Mesothelial cell of epicardium (in vitro differentiated cells): Measurements from ENCODE around the gene ATXN1. TPM values are rescaled to one million over a fixed set of nuclear protein-coding genes. Genes with fewer than 3 reads are reported as not detected.

ENCODE experiments used
- DNase-seq, 2 experiments: peaks; one replicate each; pipeline ENCODE4 v3.0.0; 2021; ENCODE audit warnings: low spot score in 2 of 2; ENCODE audit not compliant: unreplicated experiment in 2 of 2
- H3K27ac Mint-ChIP-seq: 2 replicates; pipeline ENCODE4 v1.8.0; 2021; ENCODE audit warnings: mixed read lengths
- H3K27me3 Mint-ChIP-seq: 2 replicates; pipeline ENCODE4 v1.8.0; 2021; ENCODE audit warnings: low read depth, mixed read lengths
- H3K36me3 Mint-ChIP-seq: 2 replicates; pipeline ENCODE4 v1.8.0; 2021; ENCODE audit warnings: mixed read lengths
- H3K4me1 Mint-ChIP-seq: 2 replicates; pipeline ENCODE4 v1.8.0; 2021; ENCODE audit warnings: mixed read lengths
- H3K4me3 Mint-ChIP-seq: 2 replicates; pipeline ENCODE4 v1.8.0; 2021; ENCODE audit warnings: mild to moderate bottlenecking, moderate library complexity, mixed read lengths
- H3K9me3 Mint-ChIP-seq: 2 replicates; pipeline ENCODE4 v1.8.0; 2021; ENCODE audit warnings: mixed read lengths
- CTCF ChIP-seq: fragments of 200-600 bp; sonication (generic); IDR thresholded peaks from one replicate; pipeline ENCODE4 v1.5.0; 2021; ENCODE audit warnings: antibody characterized with exemption; ENCODE audit not compliant: unreplicated experiment
- total RNA-seq: library from RNA; stranded (reverse); gene quantifications from 3 replicates; pipeline ENCODE4 v1.2.1, GENCODE V29; 2021

Gene ATXN1
- total RNA-seq, 1 donor from 2014 or later = 59.5 TPM

GRCh38 chr6:16320533-16321340 is 440.5 kb downstream of the ATXN1 start:
- H3K36me3 Mint-ChIP-seq = peaks cover 8% of the 10 kb centered on the region
- no peak for DNase-seq
- H3K4me3 Mint-ChIP-seq = no peak overlapping the region
- H3K27ac Mint-ChIP-seq = peak overlapping the region; percentile 3
- TF ChIP-seq CTCF = no peak
- H3K4me1 Mint-ChIP-seq = peaks cover 27% of the 10 kb centered on the region
- H3K9me3 Mint-ChIP-seq = no peaks in the 10 kb centered on the region
- H3K27me3 Mint-ChIP-seq = no peaks in the 10 kb centered on the region

- H3K9me3 Mint-ChIP-seq = no peaks in the 10 kb centered on the region
- no peak overlapping the region for H3K4me3 Mint-ChIP-seq
- TF ChIP-seq CTCF = no peak
- peak overlapping the region; percentile 3 for H3K27ac Mint-ChIP-seq
- H3K4me1 Mint-ChIP-seq = peaks cover 27% of the 10 kb centered on the region
- peaks cover 3% of the 10 kb centered on the region for H3K36me3 Mint-ChIP-seq
- DNase-seq = no peak
- no peaks in the 10 kb centered on the region for H3K27me3 Mint-ChIP-seq
Observed at GRCh38 chr6:16319813-16320532, 441.3 kb downstream of the ATXN1 start.

- Mint-ChIP-seq H3K9me3 (no peaks in the 10 kb centered on the region), H3K4me1 (peaks cover 27% of the 10 kb centered on the region), H3K27me3 (no peaks in the 10 kb centered on the region), H3K36me3 (no peaks in the 10 kb centered on the region), H3K4me3 (no peak overlapping the region), H3K27ac (peak overlapping the region; percentile 12)
- DNase-seq = no peak
- TF ChIP-seq CTCF = no peak
Observed at GRCh38 chr6:16318953-16319720, 442.1 kb downstream of the ATXN1 start.

- TF ChIP-seq CTCF = no peak
- Mint-ChIP-seq H3K4me3 (no peak overlapping the region), H3K9me3 (no peaks in the 10 kb centered on the region), H3K4me1 (peaks cover 27% of the 10 kb centered on the region), H3K36me3 (no peaks in the 10 kb centered on the region), H3K27ac (no peak overlapping the region), H3K27me3 (no peaks in the 10 kb centered on the region)
- DNase-seq = no peak
Observed at GRCh38 chr6:16318538-16318937, 442.7 kb downstream of the ATXN1 start.

GRCh38 chr6:16316741-16317251 is 444.5 kb downstream of the ATXN1 start:
- H3K4me3 Mint-ChIP-seq = no peak overlapping the region
- H3K36me3 Mint-ChIP-seq = no peaks in the 10 kb centered on the region
- TF ChIP-seq CTCF = peak; percentile 92
- no peak overlapping the region for H3K27ac Mint-ChIP-seq
- peaks cover 18% of the 10 kb centered on the region for H3K4me1 Mint-ChIP-seq
- H3K9me3 Mint-ChIP-seq = no peaks in the 10 kb centered on the region
- H3K27me3 Mint-ChIP-seq = no peaks in the 10 kb centered on the region
- DNase-seq = no peak
